ENCODE measurements around the gene PTCD3.

DNA sequence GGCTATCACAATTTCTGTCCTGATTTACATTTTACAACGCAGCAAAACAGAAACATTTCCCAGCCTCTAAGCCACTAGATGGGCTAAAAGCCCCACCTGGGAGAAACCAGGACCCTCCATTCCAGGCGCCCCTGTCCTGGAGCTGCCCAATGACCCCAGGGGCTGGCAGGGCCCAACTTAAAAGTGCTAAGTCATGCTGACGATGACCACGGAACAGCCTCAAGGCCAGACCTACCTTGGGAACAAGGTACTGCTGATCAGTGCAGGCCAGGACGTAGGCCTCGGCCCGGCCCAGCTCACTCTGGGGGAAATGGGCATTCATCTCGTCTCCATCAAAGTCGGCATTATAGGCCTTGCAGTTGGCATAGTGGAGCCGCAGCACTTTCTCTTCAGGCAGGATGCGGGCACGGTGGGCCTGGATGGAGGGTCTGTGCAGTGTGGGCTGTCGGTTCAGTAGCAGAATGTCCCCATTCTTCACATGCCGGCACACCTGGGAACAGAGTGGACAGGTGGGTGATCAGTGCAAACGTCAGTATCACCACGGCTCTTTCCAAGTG is 36.2 kb upstream of the PTCD3 start:
- TF ChIP-seq CTCF (IDR thresholded peaks at IDR 0.05; ENCODE audit: insufficient read depth, low read length, poor library complexity, severe bottlenecking) = no peak
- no peak for TF ChIP-seq EZH2phosphoT487 (conservative IDR thresholded peaks at IDR 0.05; ENCODE audit: low read length)

Data from SU-DHL-6 (cell line).